Measurements from ENCODE around the gene SH3YL1. TPM values are rescaled to one million over a fixed set of nuclear protein-coding genes. Genes with fewer than 3 reads are reported as not detected.

SH3YL1 gene
- total RNA-seq, 1 experiment from 2014 or later = 28.6 TPM

GRCh38 chr2:256094-256493 lies 7.7 kb downstream of the SH3YL1 start:
- no TSS peak for BruUV-seq (replicated peaks)
- Histone ChIP-seq H3K4me2 (ENCODE audit: low read length) (no peak overlapping the region), H2AFZ (ENCODE audit: low read length) (no peak overlapping the region), H3K27me3 (ENCODE audit: low read length) (no peaks in the 10 kb centered on the region), H3K9ac (ENCODE audit: low read length) (no peak overlapping the region), H3K9me3 (ENCODE audit: low read length) (no peaks in the 10 kb centered on the region), H3K36me3 (ENCODE audit: low read depth, low read length) (peaks cover 5% of the 10 kb centered on the region; the same call in 1 of the 2 replicates), H4K20me1 (ENCODE audit: low read length) (no peaks in the 10 kb centered on the region), H3K9me2 (replicated peaks; ENCODE audit: low read length) (no peaks in the 10 kb centered on the region), H3K27ac (ENCODE audit: low read length) (no peak overlapping the region), H3K4me1 (ENCODE audit: insufficient read depth, low read length) (peaks cover 7% of the 10 kb centered on the region; the same call in 1 of the 2 replicates), H3F3A (ENCODE audit: low read length, unreplicated experiment) (no peaks in the 10 kb centered on the region), H3K79me2 (ENCODE audit: low read length) (peaks cover 4% of the 10 kb centered on the region), H3K4me3 (ENCODE audit: low read length) (no peak overlapping the region)
- CTCF ChIA-PET = interaction anchor here (0.6 kb wide), 1 partner anchor 21 kb away, joined by 3 read pairs; no protein-coding TSS in a partner anchor
- intact Hi-C loops (cut with micrococcal nuclease) = no loop called here
- no peak for DNase-seq
- ATAC-seq = no peak
- POLR2A ChIA-PET (ENCODE audit: unreplicated experiment) = no interaction called here
- no peak for TF ChIP-seq EZH2 (IDR thresholded peaks at IDR 0.05; ENCODE audit: low read length, unreplicated experiment)
- TF ChIP-seq EZH2phosphoT487 (IDR thresholded peaks at IDR 0.05; ENCODE audit: borderline replicate concordance, low read length) = no peak
- no peak for TF ChIP-seq CTCF (conservative IDR thresholded peaks at IDR 0.05; ENCODE audit: low read depth, low read length)

GRCh38 chr2:255195-255594 lies 8.6 kb downstream of the SH3YL1 start:
- Histone ChIP-seq H3K4me1 (ENCODE audit: insufficient read depth, low read length) (no peaks in the 10 kb centered on the region), H3K4me2 (ENCODE audit: low read length) (no peak overlapping the region), H2AFZ (ENCODE audit: low read length) (no peak overlapping the region), H3K9me3 (ENCODE audit: low read length) (no peaks in the 10 kb centered on the region), H3K9ac (ENCODE audit: low read length) (no peak overlapping the region), H3F3A (ENCODE audit: low read length, unreplicated experiment) (no peaks in the 10 kb centered on the region), H3K79me2 (ENCODE audit: low read length) (no peaks in the 10 kb centered on the region), H3K36me3 (ENCODE audit: low read depth, low read length) (peaks cover 5% of the 10 kb centered on the region; the same call in 1 of the 2 replicates), H3K27me3 (ENCODE audit: low read length) (no peaks in the 10 kb centered on the region), H3K4me3 (ENCODE audit: low read length) (no peak overlapping the region), H3K27ac (ENCODE audit: low read length) (no peak overlapping the region), H4K20me1 (ENCODE audit: low read length) (no peaks in the 10 kb centered on the region), H3K9me2 (replicated peaks; ENCODE audit: low read length) (no peaks in the 10 kb centered on the region)
- TF ChIP-seq EZH2phosphoT487 (IDR thresholded peaks at IDR 0.05; ENCODE audit: borderline replicate concordance, low read length) = no peak
- no peak for TF ChIP-seq CTCF (conservative IDR thresholded peaks at IDR 0.05; ENCODE audit: low read depth, low read length)
- no peak for TF ChIP-seq EZH2 (IDR thresholded peaks at IDR 0.05; ENCODE audit: low read length, unreplicated experiment)
- intact Hi-C loops (cut with micrococcal nuclease) = no loop called here
- ChIA-PET CTCF (no interaction called here), POLR2A (ENCODE audit: unreplicated experiment) (no interaction called here)
- BruUV-seq (replicated peaks) = no TSS peak
- ATAC-seq (no peak), DNase-seq (no peak)

GRCh38 chr2:254241-254640 lies 9.6 kb downstream of the SH3YL1 start:
- no peaks in the 10 kb centered on the region for H3K4me1 ChIP-seq (ENCODE audit: insufficient read depth, low read length)
- H3K9ac ChIP-seq (ENCODE audit: low read length) = no peak overlapping the region
- H3K9me3 ChIP-seq (ENCODE audit: low read length) = no peaks in the 10 kb centered on the region
- H3K9me2 ChIP-seq (replicated peaks; ENCODE audit: low read length) = no peaks in the 10 kb centered on the region
- DNase-seq (no peak), ATAC-seq (no peak)
- no peaks in the 10 kb centered on the region for H3K79me2 ChIP-seq (ENCODE audit: low read length)
- BruUV-seq (replicated peaks) = no TSS peak
- CTCF ChIA-PET = interaction anchor here (0.6 kb wide), 1 partner anchor 42 kb away, joined by 5 read pairs; no protein-coding TSS in a partner anchor
- TF ChIP-seq EZH2phosphoT487 (IDR thresholded peaks at IDR 0.05; ENCODE audit: borderline replicate concordance, low read length) (no peak), CTCF (conservative IDR thresholded peaks at IDR 0.05; ENCODE audit: low read depth, low read length) (no peak), EZH2 (IDR thresholded peaks at IDR 0.05; ENCODE audit: low read length, unreplicated experiment) (no peak)
- peaks cover 5% of the 10 kb centered on the region; the same call in 1 of the 2 replicates for H3K36me3 ChIP-seq (ENCODE audit: low read depth, low read length)
- H3K27ac ChIP-seq (ENCODE audit: low read length) = no peak overlapping the region
- no peak overlapping the region for H2AFZ ChIP-seq (ENCODE audit: low read length)
- H3K4me3 ChIP-seq (ENCODE audit: low read length) = no peak overlapping the region
- POLR2A ChIA-PET (ENCODE audit: unreplicated experiment) = no interaction called here
- H4K20me1 ChIP-seq (ENCODE audit: low read length) = no peaks in the 10 kb centered on the region
- intact Hi-C loops (cut with micrococcal nuclease) = no loop called here
- H3K27me3 ChIP-seq (ENCODE audit: low read length) = no peaks in the 10 kb centered on the region
- H3F3A ChIP-seq (ENCODE audit: low read length, unreplicated experiment) = no peaks in the 10 kb centered on the region
- no peak overlapping the region for H3K4me2 ChIP-seq (ENCODE audit: low read length)
